GM12864 (cell line): ENCODE data around the gene RABGEF1.
"Not testable (repeated sequence)": the region's sequence is repeated elsewhere in the genome, so short reads cannot be mapped to it uniquely, and the experiment has no call there.

Source experiments
- DNase-seq: peaks from one replicate; pipeline ENCODE4 v3.0.0-alpha.2; 2011; ENCODE audit warnings: low read depth
- H3K4me3 ChIP-seq: 2 replicates; pipeline ENCODE4 v1.5.1; 2011; ENCODE audit warnings: mild to moderate bottlenecking, low read depth, low read length, control low read depth
- TF ChIP-seq, protein P1 (sequence below): IDR thresholded peaks from 2 replicates; pipeline ENCODE4 v1.5.1; 2011; ENCODE audit warnings: low read depth, mild to moderate bottlenecking, moderate library complexity, low read length, control low read depth, inconsistent platforms; ENCODE audit errors: missing control alignments

RABGEF1 gene

DNA sequence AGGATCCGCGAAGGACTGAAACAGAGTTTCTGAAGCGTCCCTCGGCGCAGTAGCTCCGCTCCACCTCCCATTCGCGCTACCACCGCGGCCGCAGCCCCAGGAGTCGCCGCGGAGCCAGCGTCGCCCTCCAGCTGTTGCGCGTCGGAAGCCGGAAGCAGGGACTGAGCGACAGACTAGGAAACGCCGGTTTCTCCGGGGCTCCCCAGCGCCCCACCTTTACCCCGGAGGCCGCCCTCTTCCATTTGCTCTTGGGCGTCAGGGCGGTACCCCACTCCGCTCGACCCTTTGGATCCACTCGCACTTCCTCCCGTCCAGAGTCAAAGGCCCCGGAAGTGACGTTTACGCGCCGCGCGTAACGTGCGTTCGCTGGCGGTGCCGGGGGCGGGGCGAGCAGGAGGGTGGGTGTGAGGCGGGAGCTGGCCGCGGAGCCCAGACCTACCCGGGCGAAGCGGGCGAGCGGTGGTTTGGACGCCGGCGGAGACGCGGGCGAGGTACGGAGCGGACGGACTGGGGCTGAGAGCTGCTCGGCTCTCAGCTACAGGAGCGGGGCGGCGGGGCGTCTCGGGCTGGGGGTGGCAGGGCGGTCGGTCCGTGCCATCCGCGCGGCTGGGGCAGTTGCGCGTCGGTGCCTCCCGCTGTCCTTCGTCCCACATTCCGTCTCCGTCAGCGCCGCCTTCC lies at the start of gene RABGEF1:
Gene RABGEF1, plus strand, starts transcription at position 432 of the 678 bp plus-strand sequence. CDS start 31,167 bp downstream, outside the sequence.
- DNase-seq, result peak; percentile 93
- TF ChIP-seq, protein P1, sequence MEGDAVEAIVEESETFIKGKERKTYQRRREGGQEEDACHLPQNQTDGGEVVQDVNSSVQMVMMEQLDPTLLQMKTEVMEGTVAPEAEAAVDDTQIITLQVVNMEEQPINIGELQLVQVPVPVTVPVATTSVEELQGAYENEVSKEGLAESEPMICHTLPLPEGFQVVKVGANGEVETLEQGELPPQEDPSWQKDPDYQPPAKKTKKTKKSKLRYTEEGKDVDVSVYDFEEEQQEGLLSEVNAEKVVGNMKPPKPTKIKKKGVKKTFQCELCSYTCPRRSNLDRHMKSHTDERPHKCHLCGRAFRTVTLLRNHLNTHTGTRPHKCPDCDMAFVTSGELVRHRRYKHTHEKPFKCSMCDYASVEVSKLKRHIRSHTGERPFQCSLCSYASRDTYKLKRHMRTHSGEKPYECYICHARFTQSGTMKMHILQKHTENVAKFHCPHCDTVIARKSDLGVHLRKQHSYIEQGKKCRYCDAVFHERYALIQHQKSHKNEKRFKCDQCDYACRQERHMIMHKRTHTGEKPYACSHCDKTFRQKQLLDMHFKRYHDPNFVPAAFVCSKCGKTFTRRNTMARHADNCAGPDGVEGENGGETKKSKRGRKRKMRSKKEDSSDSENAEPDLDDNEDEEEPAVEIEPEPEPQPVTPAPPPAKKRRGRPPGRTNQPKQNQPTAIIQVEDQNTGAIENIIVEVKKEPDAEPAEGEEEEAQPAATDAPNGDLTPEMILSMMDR, result no peak

DNA sequence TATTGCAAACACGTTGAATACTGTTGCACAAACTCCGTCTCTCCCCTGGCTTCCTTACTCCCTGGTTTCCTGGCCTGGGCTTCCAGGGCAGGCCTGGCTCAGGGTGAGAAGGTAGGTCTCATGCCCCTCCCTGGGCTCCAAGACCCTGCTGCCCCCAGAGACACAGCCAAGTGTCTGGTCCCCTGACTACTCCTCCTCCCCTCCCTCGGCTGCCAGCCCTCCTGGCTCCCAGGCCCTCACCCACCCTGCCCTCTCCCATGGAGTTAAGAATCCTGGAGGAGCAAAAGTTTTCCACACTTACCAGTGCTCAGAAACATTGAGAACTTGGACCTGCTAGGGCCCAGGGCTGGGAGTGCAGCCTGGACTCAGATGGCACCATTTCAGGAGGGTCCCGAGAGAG lies 47.2 kb upstream of the RABGEF1 start:
- TF ChIP-seq, protein P1, result no peak
- DNase-seq, result no peak
- H3K4me3 ChIP-seq, result no peak overlapping the region

More for the DNA sequence above, at the start of gene RABGEF1:
- peak within 1 kb of the TSS; percentile 67 for H3K4me3 ChIP-seq

DNA sequence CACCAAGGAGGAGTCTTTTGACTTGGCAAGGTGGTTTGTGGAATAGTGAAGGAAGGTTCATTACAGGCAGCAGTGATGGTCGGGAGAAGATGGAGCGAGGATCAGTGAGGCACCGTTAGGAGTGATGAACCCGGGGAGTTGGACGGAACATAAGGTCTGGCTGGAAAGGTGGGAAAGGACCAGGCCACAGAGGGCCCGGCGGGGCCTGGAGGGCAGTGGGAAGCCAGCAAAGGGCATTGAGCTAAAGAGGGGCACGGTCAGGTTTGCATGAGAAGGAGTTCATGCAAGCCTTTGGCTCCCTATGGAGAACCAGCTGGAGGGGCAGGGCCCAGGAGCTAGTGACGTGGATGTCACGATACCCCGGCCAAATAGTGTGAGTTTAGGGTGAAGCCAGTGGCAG lies 46.2 kb upstream of the RABGEF1 start:
- no peak for DNase-seq
- no peak overlapping the region for H3K4me3 ChIP-seq
- TF ChIP-seq, protein P1, result no peak

DNA sequence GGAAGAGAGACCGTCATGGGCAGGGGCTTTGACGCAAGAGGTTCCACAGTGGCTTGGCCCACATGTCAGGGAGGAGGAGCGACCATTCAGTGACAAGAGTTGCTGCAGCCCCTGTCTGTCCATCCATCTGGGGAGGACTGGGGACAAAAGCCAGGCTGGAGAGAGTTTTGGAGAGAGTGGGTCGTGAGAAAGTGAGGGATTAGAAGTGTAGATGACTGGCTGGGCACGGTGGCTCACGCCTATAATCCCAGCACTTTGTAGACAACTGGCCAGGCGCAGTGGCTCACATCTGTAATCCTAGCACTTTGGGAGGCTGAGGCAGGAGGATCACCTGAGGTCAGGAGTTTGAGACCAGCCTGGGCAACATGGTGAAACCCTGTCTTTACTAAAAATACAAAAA lies 45.1 kb upstream of the RABGEF1 start:
- not testable (repeated sequence) for DNase-seq, H3K4me3 ChIP-seq

DNA sequence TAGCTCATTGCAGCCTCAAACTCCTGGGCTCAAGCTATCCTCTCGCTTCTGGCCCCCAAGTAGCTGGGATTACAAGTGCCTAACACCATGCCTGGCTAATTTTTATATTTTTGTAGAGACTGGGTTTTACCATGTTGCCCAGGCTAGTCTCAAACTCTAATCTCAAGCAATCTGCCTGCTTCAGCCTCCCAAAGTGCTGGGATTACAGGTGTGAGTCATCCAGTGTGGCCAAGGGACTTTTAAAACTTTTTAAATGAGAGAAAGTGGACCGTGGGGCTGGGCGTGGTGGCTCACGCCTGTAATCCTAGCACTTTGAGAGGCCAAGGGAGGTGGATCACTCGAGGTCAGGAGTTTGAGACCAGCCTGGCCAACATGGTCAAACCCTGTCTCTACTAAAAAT lies 44.4 kb upstream of the RABGEF1 start:
- DNase-seq, result not testable (repeated sequence)

DNA sequence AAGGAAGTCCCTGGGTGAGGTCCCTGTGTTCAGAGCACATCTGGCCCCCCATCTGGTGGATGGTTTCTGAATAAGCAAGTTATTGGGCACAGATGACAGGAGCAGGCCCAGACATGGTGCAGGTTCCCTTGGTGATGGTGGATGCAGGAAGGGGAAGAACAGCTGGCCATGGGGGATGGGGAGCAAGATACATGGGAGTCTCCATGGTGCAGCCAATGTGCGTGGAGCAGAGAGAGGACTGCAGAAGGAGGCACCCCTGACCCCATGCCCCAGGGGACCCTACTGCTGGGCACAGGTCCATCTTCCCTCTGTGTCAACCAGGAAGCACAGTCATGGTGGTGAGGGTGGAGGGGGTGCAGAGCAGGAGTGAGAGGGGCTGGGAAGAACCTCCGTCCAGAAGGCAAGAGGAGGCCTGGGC lies 43.8 kb upstream of the RABGEF1 start:
- no peak for DNase-seq
- TF ChIP-seq, protein P1, result no peak
- H3K4me3 ChIP-seq, result no peak overlapping the region

More for the DNA sequence above, 44.4 kb upstream of the RABGEF1 start:
- H3K4me3 ChIP-seq, result not testable (repeated sequence)

DNA sequence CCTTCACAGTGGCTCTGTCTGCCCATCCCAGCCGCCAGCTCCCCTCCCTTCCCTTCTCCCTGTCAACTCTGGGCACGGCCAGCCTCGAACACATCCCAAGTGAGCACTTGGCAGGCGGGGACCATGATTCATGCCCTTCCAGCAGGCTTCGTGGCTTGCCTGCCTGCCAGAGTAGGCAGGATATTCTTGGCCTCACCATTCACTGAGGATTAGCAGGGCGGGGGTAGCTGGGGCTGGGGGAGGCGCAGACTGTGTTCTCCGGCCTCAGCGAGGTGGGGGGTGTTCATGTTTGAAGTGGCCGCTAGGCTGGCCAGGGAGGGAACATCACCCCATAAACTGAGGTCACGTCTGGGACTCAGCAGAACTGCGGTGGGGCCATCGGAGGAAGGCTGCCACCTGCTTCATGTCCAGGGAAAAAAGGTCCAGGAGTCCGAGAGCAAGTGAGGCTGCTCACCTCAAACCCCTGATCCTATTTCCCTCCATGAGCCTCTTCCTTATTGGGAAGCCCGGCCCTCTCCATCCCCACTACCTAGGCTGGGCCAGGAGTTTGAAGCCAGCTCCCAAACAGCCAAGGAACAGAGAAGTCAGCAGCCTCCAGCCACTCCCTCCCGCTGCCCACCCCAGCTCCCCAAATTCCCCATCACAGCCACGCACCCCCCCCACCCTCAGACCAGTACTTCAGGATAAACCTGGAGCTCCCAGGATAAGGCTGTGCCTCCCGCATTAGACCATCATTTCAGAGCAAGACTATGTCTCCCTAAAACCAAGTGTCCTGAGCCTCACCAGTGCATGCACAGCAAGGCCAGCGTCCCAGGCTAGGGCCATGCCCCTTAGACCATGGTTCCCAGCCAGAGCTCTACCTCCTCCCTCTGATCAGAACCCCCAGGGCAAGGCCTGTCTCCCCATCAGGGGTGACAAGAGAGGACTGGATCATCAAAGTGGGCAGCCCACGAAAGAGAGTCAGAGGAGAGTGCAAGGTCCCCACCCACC lies 42.8 kb upstream of the RABGEF1 start:
- DNase-seq, result no peak
- H3K4me3 ChIP-seq, result no peak overlapping the region
- TF ChIP-seq, protein P1, result no peak
